Right atrium auricular region (tissue), 2 donors: ENCODE data around the gene DQX1. TPM values are rescaled to one million over a fixed set of nuclear protein-coding genes. Genes with fewer than 3 reads are reported as not detected.

Experiments
- DNase-seq: peaks from one replicate; pipeline ENCODE4 v3.0.0-alpha.2; 2019; ENCODE audit warnings: low spot score
- H3K27ac ChIP-seq, 2 donors: fragments of 200-600 bp; sonication (generic); 1 replicate in 1 of 2; 2 replicates in 1 of 2; pipeline ENCODE4 v1.5.1; 2016 to 2019
- H3K27me3 ChIP-seq, 2 donors: fragments of 200-600 bp; sonication (generic); one replicate each; pipeline versions ENCODE4 v1.5.1 to v1.6.0; 2017 to 2019
- H3K36me3 ChIP-seq: fragments of 200-600 bp; sonication (generic); one replicate; pipeline ENCODE4 v1.5.1; 2016
- H3K4me1 ChIP-seq, 2 donors: fragments of 200-600 bp; sonication (generic); one replicate each; pipeline versions ENCODE4 v1.5.1 to v1.6.0; 2017 to 2019
- H3K4me3 ChIP-seq, 2 donors: fragments of 200-600 bp; sonication (generic); 1 replicate in 1 of 2; 2 replicates in 1 of 2; pipeline ENCODE4 v1.5.1; 2017 to 2019; ENCODE audit warnings: mild to moderate bottlenecking in 1 of 2, moderate library complexity in 1 of 2
- H3K9me3 ChIP-seq, 2 donors: fragments of 200-600 bp; sonication (generic); one replicate each; pipeline ENCODE4 v1.5.1; 2019
- CTCF ChIP-seq, 2 donors: fragments of 200-600 bp; sonication (generic); IDR thresholded peaks; one replicate each; pipeline ENCODE4 v1.5.1; 2019; ENCODE audit warnings: antibody characterized with exemption in 2 of 2
- total RNA-seq, 2 donors: library from RNA; depleted of rRNA; stranded (reverse); fragments of >200 nt; gene quantifications; one replicate each; pipeline ENCODE4 v1.1.0, GENCODE V29; 2016

The DQX1 gene
- total RNA-seq, 2 donors from 2014 or later, result not detected

GRCh38 chr2:74571058-74571457 lies 45.0 kb upstream of the DQX1 start:
- Histone ChIP-seq H3K4me3 (no peak overlapping the region), H3K27me3 (no peaks in the 10 kb centered on the region), H3K27ac (no peak overlapping the region), H3K9me3 (no peaks in the 10 kb centered on the region), H3K4me1 (no peaks in the 10 kb centered on the region), H3K36me3 (no peaks in the 10 kb centered on the region)
- no peak for TF ChIP-seq CTCF (IDR thresholded peaks at IDR 0.05)
- no peak for DNase-seq

- no peak overlapping the region for H3K4me3 ChIP-seq
- no peak overlapping the region for H3K27ac ChIP-seq
- no peaks in the 10 kb centered on the region for H3K9me3 ChIP-seq
- H3K36me3 ChIP-seq, result no peaks in the 10 kb centered on the region
- no peaks in the 10 kb centered on the region for H3K27me3 ChIP-seq
- no peak for TF ChIP-seq CTCF (IDR thresholded peaks at IDR 0.05)
- H3K4me1 ChIP-seq, result no peaks in the 10 kb centered on the region
- DNase-seq, result no peak
Measured at GRCh38 chr2:74569686-74570085, 43.7 kb upstream of the DQX1 start.

- H3K27me3 ChIP-seq, result no peaks in the 10 kb centered on the region
- H3K27ac ChIP-seq, result no peak overlapping the region
- no peaks in the 10 kb centered on the region for H3K9me3 ChIP-seq
- H3K4me1 ChIP-seq, result no peaks in the 10 kb centered on the region
- no peak for TF ChIP-seq CTCF (IDR thresholded peaks at IDR 0.05)
- no peaks in the 10 kb centered on the region for H3K36me3 ChIP-seq
- no peak for DNase-seq
- H3K4me3 ChIP-seq, result no peak overlapping the region
Measured at GRCh38 chr2:74567881-74568280, 41.9 kb upstream of the DQX1 start.

- Histone ChIP-seq H3K4me1 (no peaks in the 10 kb centered on the region), H3K4me3 (no peak overlapping the region), H3K9me3 (no peaks in the 10 kb centered on the region), H3K36me3 (no peaks in the 10 kb centered on the region), H3K27me3 (no peaks in the 10 kb centered on the region), H3K27ac (no peak overlapping the region)
- no peak for DNase-seq
- no peak for TF ChIP-seq CTCF (IDR thresholded peaks at IDR 0.05)
Measured at GRCh38 chr2:74566754-74567085, 40.7 kb upstream of the DQX1 start.

- no peak for TF ChIP-seq CTCF (IDR thresholded peaks at IDR 0.05)
- no peaks in the 10 kb centered on the region for H3K4me1 ChIP-seq
- H3K27me3 ChIP-seq, result no peaks in the 10 kb centered on the region
- DNase-seq, result no peak
- H3K36me3 ChIP-seq, result no peaks in the 10 kb centered on the region
- no peak overlapping the region for H3K27ac ChIP-seq
- no peak overlapping the region for H3K4me3 ChIP-seq
- H3K9me3 ChIP-seq, result no peaks in the 10 kb centered on the region
Measured at GRCh38 chr2:74566076-74566753, 40.2 kb upstream of the DQX1 start.

GRCh38 chr2:74564222-74564621 lies 38.2 kb upstream of the DQX1 start:
- no peaks in the 10 kb centered on the region for H3K27me3 ChIP-seq
- no peaks in the 10 kb centered on the region for H3K36me3 ChIP-seq
- TF ChIP-seq CTCF (IDR thresholded peaks at IDR 0.05), result no peak

More at GRCh38 chr2:74564222-74564621, 38.2 kb upstream of the DQX1 start:
- H3K4me1 ChIP-seq, result no peaks in the 10 kb centered on the region
- H3K27ac ChIP-seq, result no peak overlapping the region
- DNase-seq, result no peak
- H3K4me3 ChIP-seq, result no peak overlapping the region
- no peaks in the 10 kb centered on the region for H3K9me3 ChIP-seq
